Stimulated activated CD4-positive, alpha-beta T cell treated with anti-CD3 and anti-CD28 coated beads, Interleukin-1b, Interleukin-23, amount 100 ng/mL, for 48 hours (primary cell): ENCODE measurements around the gene NRL.

Source experiments
- DNase-seq: peaks from one replicate; pipeline ENCODE4 v3.0.0-alpha.2; 2020

The NRL gene

GRCh38 chr14:24080888-24081738 lies 33.6 kb downstream of the NRL start:
- peak; percentile 68 for DNase-seq

DNA sequence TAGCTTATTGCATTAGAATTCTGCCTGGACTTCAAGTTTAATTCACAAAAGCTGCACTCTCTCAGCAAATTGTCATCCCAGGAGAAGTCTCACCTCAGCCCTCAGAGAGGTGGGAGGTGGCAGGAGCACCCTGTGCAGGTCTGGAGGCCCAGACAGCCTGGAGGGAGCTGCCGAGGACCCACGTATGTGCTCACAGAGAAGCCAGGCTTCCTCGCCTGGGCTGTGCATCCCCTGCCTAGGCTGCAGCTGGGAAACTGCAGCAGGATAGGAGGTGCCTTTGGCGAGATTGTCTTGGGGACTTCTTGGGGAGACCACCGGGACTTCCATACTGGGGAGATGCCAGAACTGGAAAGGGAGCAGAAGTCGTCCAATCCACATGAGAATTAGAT lies 34.6 kb downstream of the NRL start:
- DNase-seq: no peak

DNA sequence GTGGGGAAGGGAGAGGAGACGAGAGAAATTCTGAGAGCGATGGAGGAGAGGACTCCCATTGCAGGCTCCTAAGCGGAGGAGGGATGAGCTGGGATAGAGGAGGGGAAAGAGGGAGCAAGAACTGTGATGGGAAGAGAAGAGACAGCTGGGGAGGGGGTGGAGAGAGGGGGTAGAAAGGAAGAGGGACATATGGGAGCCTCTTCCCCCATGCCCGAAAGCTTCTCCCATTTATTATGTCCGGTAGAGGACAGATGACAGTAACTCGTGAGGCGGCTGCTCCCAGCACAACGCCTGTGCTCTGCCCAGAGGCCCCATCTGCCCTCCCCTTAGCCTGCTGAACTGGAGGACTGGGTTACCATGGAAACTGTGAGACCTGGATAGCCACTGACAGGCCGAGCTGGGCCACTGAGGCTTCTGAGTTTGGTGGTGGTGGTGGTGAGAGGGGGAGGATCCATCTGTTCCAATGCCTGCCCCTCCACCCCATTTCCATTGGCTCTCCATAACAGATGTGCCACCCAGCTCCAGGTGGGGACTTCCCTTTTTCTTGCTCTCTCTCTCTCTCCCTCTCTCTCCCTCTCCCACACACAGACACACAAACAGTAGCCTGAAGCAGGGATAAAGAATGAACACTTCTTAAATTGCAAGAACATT lies 35.1 kb downstream of the NRL start:
- no peak for DNase-seq

GRCh38 chr14:24078146-24078545 lies 36.6 kb downstream of the NRL start:
- no peak for DNase-seq

- DNase-seq: no peak
Observed at GRCh38 chr14:24077086-24077485, 37.7 kb downstream of the NRL start.

- DNase-seq: no peak
Observed at GRCh38 chr14:24076302-24076601, 38.5 kb downstream of the NRL start.

DNA sequence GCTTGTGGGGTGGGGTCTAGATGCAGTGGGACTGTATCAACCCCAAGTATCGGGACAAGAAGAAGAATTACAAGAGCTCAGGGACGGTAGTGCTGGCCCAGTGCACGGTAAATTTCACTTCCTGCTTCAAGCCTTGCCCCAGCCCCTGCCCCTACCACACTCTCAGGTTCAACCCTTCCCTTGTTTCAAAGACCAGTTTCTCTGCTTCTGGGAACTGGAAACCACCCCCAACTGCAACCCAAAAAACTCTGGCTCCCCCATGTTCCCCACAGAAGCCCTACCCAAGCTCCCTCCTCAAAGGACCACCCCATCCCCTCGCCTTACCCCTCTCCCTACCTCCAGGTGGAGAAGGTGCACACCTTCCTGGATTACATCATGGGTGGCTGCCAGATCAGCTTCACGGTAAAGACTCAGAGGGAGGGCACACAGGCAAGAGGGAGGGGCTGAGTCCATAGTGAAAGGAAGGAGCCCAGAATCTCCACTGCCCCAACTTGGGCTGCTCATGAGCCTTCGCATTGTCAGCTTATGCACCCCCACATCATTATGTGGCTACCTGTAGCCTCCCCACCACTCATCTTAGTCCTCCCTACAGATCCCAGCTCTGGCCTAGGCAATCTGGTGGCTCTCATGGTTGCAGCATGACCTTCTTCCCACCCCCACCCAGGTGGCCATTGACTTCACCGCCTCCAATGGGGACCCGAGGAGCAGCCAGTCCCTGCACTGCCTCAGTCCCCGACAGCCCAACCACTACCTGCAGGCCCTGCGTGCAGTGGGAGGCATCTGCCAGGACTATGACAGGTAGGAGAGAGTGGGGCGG lies 39.1 kb downstream of the NRL start:
- DNase-seq: no peak

DNA sequence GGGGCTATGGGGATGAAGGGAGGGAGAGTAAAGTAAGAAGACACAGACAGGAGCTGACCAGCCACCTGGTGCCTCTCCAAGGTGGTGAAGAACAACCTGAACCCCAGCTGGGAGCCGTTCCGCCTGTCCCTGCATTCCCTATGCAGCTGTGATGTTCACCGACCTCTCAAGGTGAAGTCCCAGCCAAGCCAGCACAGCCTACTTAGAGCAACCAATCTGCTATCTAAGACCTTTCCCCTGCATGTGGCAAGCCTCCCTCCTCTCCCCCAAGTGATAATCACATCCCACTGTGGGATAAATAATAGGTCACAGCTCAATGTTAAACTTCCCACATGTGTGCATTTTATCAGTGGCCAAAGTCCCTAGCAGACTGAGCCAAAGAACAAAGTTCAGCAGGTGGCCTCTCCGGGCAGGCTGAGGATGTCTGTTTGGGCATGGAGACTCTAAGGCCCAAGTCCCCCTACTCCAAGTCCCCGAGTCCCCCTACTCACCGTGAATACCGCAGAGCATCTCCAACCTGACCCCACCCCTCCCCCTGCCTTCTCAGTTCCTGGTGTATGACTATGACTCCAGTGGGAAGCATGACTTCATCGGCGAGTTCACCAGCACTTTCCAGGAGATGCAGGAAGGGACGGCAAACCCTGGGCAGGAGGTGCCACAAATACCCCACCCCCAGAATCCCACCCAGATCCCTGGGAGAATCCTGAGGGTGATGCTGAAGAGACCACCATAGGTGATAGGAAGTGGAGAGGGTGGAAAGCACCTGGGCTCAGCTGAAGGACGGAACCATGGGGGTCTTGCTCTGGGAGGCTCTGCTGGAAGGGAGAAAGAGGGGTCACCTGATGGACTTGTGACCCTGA lies 39.9 kb downstream of the NRL start:
- no peak for DNase-seq

DNA sequence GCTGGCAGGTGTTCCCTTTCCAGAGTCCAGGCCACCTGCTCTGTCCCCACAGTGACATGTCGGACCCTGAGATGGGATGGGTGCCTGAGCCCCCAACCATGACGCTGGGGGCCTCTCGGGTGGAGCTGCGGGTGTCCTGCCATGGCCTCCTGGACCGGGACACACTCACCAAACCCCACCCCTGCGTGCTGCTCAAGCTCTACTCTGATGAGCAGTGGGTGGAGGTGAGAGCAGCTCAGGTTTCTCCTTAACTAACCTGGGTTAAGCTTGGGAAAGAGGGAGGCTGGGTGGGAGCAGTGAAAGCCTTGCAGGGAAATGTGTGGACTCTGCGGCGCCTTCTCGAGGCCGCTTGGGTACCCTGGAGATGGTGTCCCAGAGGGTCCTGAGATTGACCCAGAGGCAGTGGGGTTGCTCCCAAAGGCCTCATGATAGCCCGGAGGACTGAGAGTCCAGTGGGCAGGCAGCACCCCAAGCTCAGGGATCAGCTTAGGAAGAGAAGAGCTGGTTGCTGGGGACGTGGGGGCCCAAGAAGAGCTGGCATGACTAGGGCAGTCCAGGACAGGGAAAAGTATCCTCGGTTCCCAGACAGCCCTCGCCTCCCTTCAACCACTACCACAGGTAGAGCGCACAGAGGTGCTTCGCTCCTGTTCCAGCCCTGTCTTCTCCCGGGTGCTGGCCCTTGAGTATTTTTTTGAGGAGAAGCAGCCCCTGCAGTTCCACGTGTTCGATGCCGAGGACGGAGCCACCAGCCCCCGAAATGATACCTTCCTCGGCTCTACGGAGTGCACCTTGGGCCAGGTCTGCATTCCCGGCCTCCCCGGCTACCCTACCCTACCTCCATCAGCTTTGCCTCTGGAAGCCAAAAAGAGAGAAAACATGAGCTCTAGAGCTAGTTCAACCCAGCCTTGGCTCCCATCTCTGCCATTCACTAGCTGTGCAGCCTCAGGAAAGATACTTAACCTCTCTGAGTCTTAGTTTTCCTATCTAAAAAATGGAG lies 41.6 kb downstream of the NRL start:
- no peak for DNase-seq

- DNase-seq: no peak
Observed at GRCh38 chr14:24072436-24072835, 42.3 kb downstream of the NRL start.

GRCh38 chr14:24071836-24072430 lies 42.8 kb downstream of the NRL start:
- no peak for DNase-seq

DNA sequence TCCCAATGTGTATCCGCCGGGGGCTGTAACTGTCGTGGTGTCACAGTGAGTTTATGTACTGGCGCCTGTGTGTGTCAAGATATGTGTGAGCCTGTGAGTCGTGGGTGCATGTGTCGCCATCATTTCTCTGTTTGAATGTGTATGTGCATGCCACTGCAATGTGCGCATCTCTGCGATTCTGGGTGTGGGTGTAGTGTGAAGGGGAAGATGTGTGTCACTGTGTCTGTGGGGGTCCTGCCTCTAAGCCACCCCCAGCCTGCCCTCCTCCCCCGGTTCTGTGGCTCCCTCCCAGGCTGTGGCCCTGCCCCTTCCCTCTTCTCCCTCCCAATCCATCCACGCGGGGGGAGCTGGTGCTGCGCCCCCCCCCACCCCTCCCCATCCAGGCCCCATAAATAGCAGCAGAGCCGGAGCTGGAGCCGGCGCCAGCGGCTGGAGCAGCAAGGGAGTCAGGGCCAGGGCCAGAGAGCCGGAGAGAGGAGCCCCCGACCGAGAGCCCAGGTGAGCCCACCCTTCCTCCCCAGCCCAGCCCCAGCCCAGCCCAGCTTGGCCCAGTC lies 43.5 kb downstream of the NRL start, which contains the start of gene CPNE6:
CPNE6 (plus strand) TSS at position 419 of the 554 bp plus-strand sequence. CDS start 1,375 bp downstream, outside the sequence.
- DNase-seq: peak; percentile 75

GRCh38 chr14:24070285-24071143 lies 44.2 kb downstream of the NRL start:
- no peak for DNase-seq

- no peak for DNase-seq
Observed at GRCh38 chr14:24069411-24069735, 45.4 kb downstream of the NRL start.

- no peak for DNase-seq
Observed at GRCh38 chr14:24068711-24069410, 45.9 kb downstream of the NRL start.

DNA sequence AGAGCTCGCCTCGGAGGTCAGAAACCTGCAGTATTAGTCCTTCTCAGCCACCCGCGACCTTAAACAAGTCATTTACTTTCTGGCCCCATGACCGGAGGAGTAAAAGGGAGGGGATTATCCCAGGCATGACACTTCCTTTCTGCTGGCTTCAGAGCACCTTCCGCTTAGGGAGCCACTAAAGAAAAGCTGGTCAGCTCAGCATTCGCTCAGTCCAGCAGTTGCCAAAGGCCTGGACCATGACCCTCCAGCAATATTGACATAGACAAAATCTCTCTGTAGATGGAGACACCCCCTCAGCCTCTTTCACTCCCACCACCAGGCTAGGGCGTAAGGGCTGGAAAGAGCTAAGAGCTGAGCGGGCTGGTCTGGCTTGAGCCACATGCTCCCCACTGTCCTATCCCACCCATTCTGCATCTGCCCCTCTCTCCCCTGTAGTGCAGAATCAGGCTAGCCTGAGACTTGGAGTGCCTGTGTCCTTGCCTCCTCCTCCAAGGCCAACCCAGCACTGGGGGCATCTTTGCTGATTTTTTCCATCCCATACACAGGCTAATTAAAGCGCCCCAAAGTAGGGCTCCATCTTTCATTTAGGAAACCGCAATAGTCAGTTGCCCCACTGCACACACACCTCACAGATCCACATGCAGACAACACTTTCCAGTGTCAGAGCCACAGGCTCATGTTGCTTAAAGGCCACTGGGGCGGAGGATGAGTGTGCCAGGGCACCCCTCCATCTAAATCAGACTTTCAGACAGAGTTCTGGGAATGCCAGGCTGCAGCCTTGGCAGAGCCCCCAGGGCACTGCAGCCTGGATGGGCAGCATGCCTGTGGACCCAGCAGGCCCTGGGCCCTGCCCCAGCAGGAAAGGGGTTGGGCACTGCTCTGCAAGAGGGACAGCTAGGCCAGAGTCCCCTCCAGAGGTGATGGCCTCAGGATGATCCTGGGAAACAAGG lies 47.3 kb downstream of the NRL start:
- DNase-seq: no peak

DNA sequence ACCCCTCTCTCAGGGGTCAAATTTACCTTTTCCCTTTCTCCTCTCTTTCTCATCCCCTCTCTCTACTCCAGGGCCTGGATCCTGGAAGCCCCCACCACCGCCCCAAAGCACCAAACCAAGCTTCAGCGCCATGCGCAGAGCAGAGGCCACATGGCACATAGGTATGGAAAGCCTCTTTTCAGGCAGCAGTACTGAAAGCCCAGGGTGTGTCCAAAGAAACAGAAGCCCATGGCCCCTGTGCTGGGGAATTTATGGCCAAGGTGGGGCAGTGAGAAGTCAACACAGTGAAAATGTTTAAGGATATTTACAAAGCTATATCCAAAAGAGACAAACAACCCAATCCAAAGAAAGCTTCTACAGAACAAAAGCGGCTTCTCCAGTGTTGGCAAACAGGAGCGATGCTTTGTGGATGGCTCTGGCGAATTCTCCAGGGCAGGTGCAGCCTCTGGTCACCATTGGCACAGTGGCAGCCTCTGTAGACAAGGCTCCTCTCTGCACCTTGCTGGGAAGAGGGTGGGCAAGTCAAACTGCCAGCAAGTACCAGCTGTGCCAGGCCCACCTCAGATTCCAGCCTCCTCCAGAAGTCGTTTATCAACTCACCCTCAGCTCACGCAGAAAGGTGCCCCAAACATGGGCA lies 48.1 kb downstream of the NRL start:
- no peak for DNase-seq
